Measurements from ENCODE around the gene KCNRG. TPM values are rescaled to one million over a fixed set of nuclear protein-coding genes. Genes with fewer than 3 reads are reported as not detected.

Gene KCNRG
- total RNA-seq, 3 donors from 2014 or later (not counting 1 experiment from before 2014, with no cell fraction given): 0.43 to 1.0 (median 0.61) TPM

GRCh38 chr13:49976314-49977258 lies 38.7 kb upstream of the KCNRG start:
- Mint-ChIP-seq H3K4me3 (no peak overlapping the region), H3K36me3 (no peaks in the 10 kb centered on the region), H3K4me1 (no peaks in the 10 kb centered on the region), H3K9me3 (no peaks in the 10 kb centered on the region), H3K27ac (no peak overlapping the region), H3K27me3 (ENCODE audit: low read depth in 2 of 2) (no peaks in the 10 kb centered on the region)
- Histone ChIP-seq H3K36me3 (ENCODE audit: control insufficient read depth, insufficient read depth, low read length) (no peaks in the 10 kb centered on the region), H3K27ac (ENCODE audit: low read length) (no peak overlapping the region), H3K4me3 (ENCODE audit: low read length) (no peak overlapping the region), H3K9me3 (ENCODE audit: control insufficient read depth, insufficient read depth, low read length) (no peaks in the 10 kb centered on the region), H3K27me3 (ENCODE audit: control insufficient read depth, insufficient read depth, low read length) (no peaks in the 10 kb centered on the region), H3K4me1 (ENCODE audit: control insufficient read depth, insufficient read depth, low read length) (no peaks in the 10 kb centered on the region)
- DNase-seq (peak; percentile 69 to 93), ATAC-seq (peak; percentile 82 to 87 (median 83))
- 58% methylated on average over 7 of the region's 8 CpGs for WGBS (ENCODE audit: insufficient coverage)
- intact Hi-C loops (cut with micrococcal nuclease): loop anchor here (1.0 kb wide), 4 partner anchors 556 to 1094 kb away; no protein-coding TSS in a partner anchor
- peak; percentile 87 for TF ChIP-seq CTCF (IDR thresholded peaks at IDR 0.05)

- Histone ChIP-seq H3K36me3 (ENCODE audit: control insufficient read depth, insufficient read depth, low read length) (no peaks in the 10 kb centered on the region), H3K4me1 (ENCODE audit: control insufficient read depth, insufficient read depth, low read length) (no peaks in the 10 kb centered on the region), H3K27ac (ENCODE audit: low read length) (no peak overlapping the region), H3K9me3 (ENCODE audit: control insufficient read depth, insufficient read depth, low read length) (no peaks in the 10 kb centered on the region), H3K4me3 (ENCODE audit: low read length) (no peak overlapping the region), H3K27me3 (ENCODE audit: control insufficient read depth, insufficient read depth, low read length) (no peaks in the 10 kb centered on the region)
- Mint-ChIP-seq H3K9me3 (no peaks in the 10 kb centered on the region), H3K36me3 (no peaks in the 10 kb centered on the region), H3K4me3 (no peak overlapping the region), H3K27me3 (ENCODE audit: low read depth in 2 of 2) (no peaks in the 10 kb centered on the region), H3K4me1 (no peaks in the 10 kb centered on the region), H3K27ac (no peak overlapping the region)
- no peak for ATAC-seq
- TF ChIP-seq CTCF (IDR thresholded peaks at IDR 0.05): no peak
- 87% methylated on average over 3 of the region's 3 CpGs for WGBS (ENCODE audit: insufficient coverage)
- intact Hi-C loops (cut with micrococcal nuclease): no loop called here
- no peak for DNase-seq
Observed at GRCh38 chr13:49977992-49978391, 37.3 kb upstream of the KCNRG start.

- no peak for ATAC-seq
- Mint-ChIP-seq H3K27me3 (ENCODE audit: low read depth in 2 of 2) (no peaks in the 10 kb centered on the region), H3K4me3 (no peak overlapping the region), H3K36me3 (no peaks in the 10 kb centered on the region), H3K27ac (no peak overlapping the region), H3K9me3 (no peaks in the 10 kb centered on the region), H3K4me1 (no peaks in the 10 kb centered on the region)
- Histone ChIP-seq H3K27ac (ENCODE audit: low read length) (no peak overlapping the region), H3K4me3 (ENCODE audit: low read length) (no peak overlapping the region), H3K9me3 (ENCODE audit: control insufficient read depth, insufficient read depth, low read length) (no peaks in the 10 kb centered on the region), H3K27me3 (ENCODE audit: control insufficient read depth, insufficient read depth, low read length) (no peaks in the 10 kb centered on the region), H3K4me1 (ENCODE audit: control insufficient read depth, insufficient read depth, low read length) (no peaks in the 10 kb centered on the region), H3K36me3 (ENCODE audit: control insufficient read depth, insufficient read depth, low read length) (no peaks in the 10 kb centered on the region)
- TF ChIP-seq CTCF (IDR thresholded peaks at IDR 0.05): no peak
- DNase-seq: no peak
- intact Hi-C loops (cut with micrococcal nuclease): no loop called here
Observed at GRCh38 chr13:49980266-49980665, 35.0 kb upstream of the KCNRG start.

All from natural killer cell (primary cell).